HepG2 (cell line): ENCODE measurements around the gene GTF2F1. TPM values are rescaled to one million over a fixed set of nuclear protein-coding genes. Genes with fewer than 3 reads are reported as not detected.

Experiments
- ARID2 ChIP-seq: sonication (generic); formaldehyde crosslinking; IDR thresholded peaks from 2 replicates; pipeline ENCODE4 v1.8.1; 2022; ENCODE audit warnings: mild to moderate bottlenecking, missing genetic modification reagents, borderline replicate concordance
- BRD4 ChIP-seq: sonication (generic); formaldehyde crosslinking; IDR thresholded peaks from 2 replicates; pipeline ENCODE4 v1.4.0; 2020; ENCODE audit warnings: missing genetic modification reagents
- CEBPG ChIP-seq: IDR thresholded peaks from 2 replicates; pipeline ENCODE4 v1.6.1; 2016
- CENPBD1 ChIP-seq: sonication (generic); formaldehyde crosslinking; IDR thresholded peaks from 2 replicates; pipeline ENCODE4 v1.8.0; 2022; ENCODE audit warnings: missing genetic modification reagents, low read depth, mild to moderate bottlenecking, borderline replicate concordance
- CENPT ChIP-seq: sonication (generic); formaldehyde crosslinking; IDR thresholded peaks from 2 replicates; pipeline ENCODE4 v1.8.0; 2022; ENCODE audit warnings: low read depth, mild to moderate bottlenecking, moderate library complexity, missing genetic modification reagents
- CREM ChIP-seq, 2 experiments: sonication (generic) in 1 of 2; formaldehyde crosslinking in 1 of 2; IDR thresholded peaks; 2 replicates each; pipeline versions ENCODE4 v1.4.0 to v1.6.1; 2016 to 2020; ENCODE audit warnings: antibody characterized with exemption in 1 of 2, mild to moderate bottlenecking in 1 of 2, missing genetic modification reagents in 1 of 2
- EED ChIP-seq: sonication (generic); formaldehyde crosslinking; IDR thresholded peaks from 2 replicates; pipeline ENCODE4 v1.5.0; 2020; ENCODE audit warnings: mild to moderate bottlenecking, missing genetic modification reagents
- FOXK1 ChIP-seq: sonication (generic); formaldehyde crosslinking; IDR thresholded peaks from 2 replicates; pipeline ENCODE4 v1.4.0; 2020; ENCODE audit warnings: low read depth, missing genetic modification reagents, borderline replicate concordance
- GTF3A ChIP-seq: sonication (generic); formaldehyde crosslinking; conservative IDR thresholded peaks from 2 replicates; pipeline ENCODE4 v1.4.0; 2020; ENCODE audit warnings: mild to moderate bottlenecking, missing genetic modification reagents
- HES4 ChIP-seq: sonication (generic); formaldehyde crosslinking; IDR thresholded peaks from 2 replicates; pipeline ENCODE4 v1.9.0; 2021; ENCODE audit warnings: mild to moderate bottlenecking, missing genetic modification reagents, borderline replicate concordance
- HOXA5 ChIP-seq: sonication (generic); formaldehyde crosslinking; IDR thresholded peaks from 2 replicates; pipeline ENCODE4 v1.4.0; 2020; ENCODE audit warnings: missing genetic modification reagents
- IKZF4 ChIP-seq: sonication (generic); formaldehyde crosslinking; IDR thresholded peaks from 2 replicates; pipeline ENCODE4 v1.5.1; 2020; ENCODE audit warnings: borderline replicate concordance, mild to moderate bottlenecking, low read depth, missing genetic modification reagents; ENCODE audit errors: not compliant biosample characterization
- IRX3 ChIP-seq: sonication (generic); formaldehyde crosslinking; IDR thresholded peaks from 2 replicates; pipeline ENCODE4 v1.8.1; 2023; ENCODE audit warnings: mild to moderate bottlenecking, low read depth, missing genetic modification reagents, borderline replicate concordance
- MLLT10 ChIP-seq: sonication (generic); formaldehyde crosslinking; IDR thresholded peaks from 2 replicates; pipeline ENCODE4 v1.4.0; 2020; ENCODE audit warnings: missing genetic modification reagents
- MYC ChIP-seq: sonication (generic); formaldehyde crosslinking; IDR thresholded peaks from 2 replicates; pipeline ENCODE4 v1.9.0; 2021; ENCODE audit warnings: missing genetic modification reagents, borderline replicate concordance
- PLRG1 ChIP-seq: fragments of 450-650 bp; conservative IDR thresholded peaks from 2 replicates; pipeline ENCODE4 v1.6.1; 2016
- SKI ChIP-seq: fragments of 450-650 bp; IDR thresholded peaks from one replicate; pipeline ENCODE4 v1.6.1; 2018; ENCODE audit warnings: mild to moderate bottlenecking; ENCODE audit not compliant: partially characterized antibody
- SP4 ChIP-seq: sonication (generic); formaldehyde crosslinking; IDR thresholded peaks from 2 replicates; pipeline ENCODE4 v1.8.1; 2023; ENCODE audit warnings: mild to moderate bottlenecking, missing genetic modification reagents
- SRF ChIP-seq: IDR thresholded peaks from 2 replicates; pipeline ENCODE4 v1.6.1; 2011; ENCODE audit warnings: mild to moderate bottlenecking, low read depth, low read length, moderate library complexity
- TEAD2 ChIP-seq: sonication (generic); formaldehyde crosslinking; IDR thresholded peaks from 2 replicates; pipeline ENCODE4 v1.9.0; 2021; ENCODE audit warnings: missing genetic modification reagents
- TOPORS ChIP-seq: sonication (generic); formaldehyde crosslinking; IDR thresholded peaks from 2 replicates; pipeline ENCODE4 v1.8.0; 2023; ENCODE audit warnings: mild to moderate bottlenecking, missing genetic modification reagents
- YY1 ChIP-seq: IDR thresholded peaks from 2 replicates; pipeline ENCODE4 v1.6.1; 2011; ENCODE audit warnings: low read length, low read depth, moderate library complexity, mild to moderate bottlenecking; ENCODE audit not compliant: insufficient read depth, insufficient replicate concordance
- ZBTB37 ChIP-seq: sonication (generic); formaldehyde crosslinking; IDR thresholded peaks from 2 replicates; pipeline ENCODE4 v1.4.0; 2020; ENCODE audit warnings: mild to moderate bottlenecking, missing genetic modification reagents
- ZFP1 ChIP-seq: IDR thresholded peaks from 2 replicates; pipeline ENCODE4 v1.6.1; 2016
- ZNF263 ChIP-seq: sonication (generic); formaldehyde crosslinking; IDR thresholded peaks from 2 replicates; pipeline ENCODE4 v1.4.0; 2020; ENCODE audit warnings: missing genetic modification reagents
- ZNF496 ChIP-seq: sonication (generic); formaldehyde crosslinking; IDR thresholded peaks from 2 replicates; pipeline ENCODE4 v1.8.1; 2023; ENCODE audit warnings: mild to moderate bottlenecking, moderate library complexity, missing genetic modification reagents; ENCODE audit not compliant: insufficient replicate concordance
- ZNF530 ChIP-seq: sonication (generic); formaldehyde crosslinking; IDR thresholded peaks from 2 replicates; pipeline ENCODE4 v1.5.0; 2020; ENCODE audit warnings: low read depth, mild to moderate bottlenecking, missing genetic modification reagents
- ZNF564 ChIP-seq: sonication (generic); formaldehyde crosslinking; IDR thresholded peaks from 2 replicates; pipeline ENCODE4 v1.8.1; 2023; ENCODE audit warnings: mild to moderate bottlenecking, missing genetic modification reagents
- ZNF644 ChIP-seq: IDR thresholded peaks from 2 replicates; pipeline ENCODE4 v1.6.1; 2016; ENCODE audit warnings: low read depth
- ZNF7 ChIP-seq: IDR thresholded peaks from 2 replicates; pipeline ENCODE4 v1.6.1; 2016; ENCODE audit warnings: missing biosample characterization, missing genetic modification reagents
- ZNF747 ChIP-seq: sonication (generic); formaldehyde crosslinking; IDR thresholded peaks from 2 replicates; pipeline ENCODE4 v1.8.1; 2023; ENCODE audit warnings: missing genetic modification reagents, mild to moderate bottlenecking, borderline replicate concordance
- ZNF782 ChIP-seq: sonication (generic); formaldehyde crosslinking; IDR thresholded peaks from 2 replicates; pipeline ENCODE4 v1.4.0; 2020; ENCODE audit warnings: missing genetic modification reagents, mild to moderate bottlenecking, borderline replicate concordance
- polyA plus RNA-seq, 8 experiments: library from polyadenylated mRNA; depleted of rRNA in 3 of 8; stranded (reverse) in 7 of 8; unstranded in 1 of 8; fragments of >200 nt; fragmentation: Illumina TruSeq in 4 of 8; extraction: Trizol in 4 of 8; gene quantifications; 2 replicates each; pipeline versions ENCODE4 v1.2.1 to v1.2.3, GENCODE V29; 2011 to 2016; ENCODE audit warnings: low read depth in 4 of 8, missing spikeins in 1 of 8, mixed read lengths in 1 of 8; ENCODE audit not compliant: insufficient read depth in 1 of 8
- total RNA-seq, 5 experiments: library from RNA; depleted of rRNA; stranded (reverse); fragments of >200 nt; fragmentation: Illumina TruSeq; extraction: Trizol; gene quantifications; 2 replicates each; pipeline ENCODE4 v1.2.3, GENCODE V29; 2016; ENCODE audit warnings: low read depth in 1 of 5

GTF2F1 gene
- total and polyA plus RNA-seq, 2 of the 13 experiments (the other 11 are each of a cell fraction or from before 2014, with no cell fraction given) = 27.8 to 34.1 TPM

DNA sequence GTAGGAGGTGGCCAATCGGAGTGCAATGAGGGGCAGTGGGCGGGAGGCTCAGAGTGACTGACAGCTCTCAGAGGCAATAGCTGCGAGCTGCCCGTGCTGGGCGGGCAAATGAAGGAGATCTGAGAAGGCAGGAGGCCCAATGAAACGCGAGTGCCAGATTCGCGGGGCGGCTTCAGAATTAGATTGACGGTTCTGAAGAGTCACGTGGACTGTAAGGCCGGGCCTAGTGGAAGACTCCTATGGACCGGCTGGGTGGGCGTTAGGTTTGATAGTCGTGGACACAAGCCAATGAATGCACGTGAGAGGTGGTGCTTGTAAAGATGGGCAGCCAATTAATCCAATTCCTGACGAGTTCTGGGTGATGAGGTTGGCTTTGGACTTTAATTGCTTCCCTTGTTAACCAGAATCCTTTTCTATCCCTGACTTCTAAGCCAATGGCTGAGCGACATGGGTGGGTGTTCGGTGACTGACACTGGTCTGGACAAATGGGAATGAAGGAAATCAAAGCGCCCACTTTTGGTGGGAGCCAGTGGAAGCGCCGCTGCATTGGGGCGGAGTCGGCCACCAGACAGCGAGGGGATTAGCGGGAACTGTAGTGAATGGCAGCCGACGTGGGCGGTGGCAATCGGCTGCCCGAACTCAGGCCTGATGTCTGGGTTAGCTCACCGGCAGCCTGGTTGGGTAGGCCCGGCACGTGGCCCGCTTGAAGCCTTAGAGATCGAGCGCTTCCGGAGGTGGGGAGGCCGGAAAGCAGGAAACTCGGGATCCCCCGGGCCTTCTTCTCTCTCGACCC is 32.2 kb upstream of the GTF2F1 start (continued):
- TF ChIP-seq SKI (no peak), HOXA5 (CRISPR knock-in tag) (no peak; the same call in 1 of the 2 replicates), ZNF496 (CRISPR knock-in tag) (no peak), ZNF530 (CRISPR knock-in tag) (no peak), ZFP1 (CRISPR knock-in tag) (no peak), ZBTB37 (CRISPR knock-in tag) (no peak), EED (CRISPR knock-in tag) (no peak), ARID2 (CRISPR knock-in tag) (no peak), ZNF644 (no peak), TEAD2 (CRISPR knock-in tag) (no peak), ZNF7 (CRISPR knock-in tag) (no peak), SP4 (CRISPR knock-in tag) (peak; percentile 99), CEBPG (no peak), ZNF782 (0 out of 2 replicates have a peak, but pooled peaks have one; percentile 70), CENPBD1 (CRISPR knock-in tag) (no peak), CREM (IDR thresholded peaks at IDR 0.05) (peak; percentile 85), CREM (CRISPR knock-in tag; IDR thresholded peaks at IDR 0.05) (no peak), CENPT (CRISPR knock-in tag) (no peak; the same call in 1 of the 2 replicates), TOPORS (CRISPR knock-in tag) (0 out of 2 replicates have a peak, but pooled peaks have one; percentile 20), SRF (no peak), MLLT10 (no peak), BRD4 (CRISPR knock-in tag) (no peak), HES4 (no peak), MYC (CRISPR knock-in tag) (peak; percentile 60; the same call in 1 of the 2 replicates), ZNF263 (peak; percentile 46; the same call in 1 of the 2 replicates), ZNF747 (no peak), IKZF4 (no peak), FOXK1 (CRISPR knock-in tag) (peak; percentile 17; the same call in 1 of the 2 replicates), YY1 (peak; percentile 22), IRX3 (CRISPR knock-in tag) (no peak), GTF3A (CRISPR knock-in tag) (no peak), PLRG1 (no peak), ZNF564 (CRISPR knock-in tag) (no peak)
